ENCODE results near the gene NEO1. TPM values are rescaled to one million over a fixed set of nuclear protein-coding genes. Genes with fewer than 3 reads are reported as not detected.
"Not testable (repeated sequence)": the region's sequence is repeated elsewhere in the genome, so short reads cannot be mapped to it uniquely, and the experiment has no call there.

NEO1 gene
- total RNA-seq, 1 donor from 2014 or later = 2.3 TPM

- H3K4me1 Mint-ChIP-seq = no peaks in the 10 kb centered on the region
- DNase-seq (no peak), ATAC-seq (ENCODE audit: low read depth) (no peak)
- peaks cover 2% of the 10 kb centered on the region for H3K36me3 Mint-ChIP-seq (ENCODE audit: low read depth)
- peaks cover 5% of the 10 kb centered on the region for H3K9me3 Mint-ChIP-seq
- no peak overlapping the region for H3K27ac Mint-ChIP-seq
- intact Hi-C loops (cut with micrococcal nuclease) = no loop called here
- no peak overlapping the region for H3K4me3 Mint-ChIP-seq
- TF ChIP-seq CTCF (IDR thresholded peaks at IDR 0.05) = no peak
- peaks cover 24% of the 10 kb centered on the region for H3K27me3 Mint-ChIP-seq
- POLR2A ChIA-PET = no interaction called here
- CTCF ChIA-PET = no interaction called here
These were observed 148.1 kb downstream of the NEO1 start for GRCh38 chr15:73200339-73200738.

GRCh38 chr15:73210630-73211029, 158.4 kb downstream of the NEO1 start:
- H3K36me3 Mint-ChIP-seq (ENCODE audit: low read depth) = no peaks in the 10 kb centered on the region
- H3K9me3 Mint-ChIP-seq = peaks cover 6% of the 10 kb centered on the region
- CTCF ChIA-PET = interaction anchor here (1.1 kb wide), 1 partner anchor 31 kb away, joined by 3 read pairs; no protein-coding TSS in a partner anchor
- H3K4me1 Mint-ChIP-seq = no peaks in the 10 kb centered on the region
- peaks cover 5% of the 10 kb centered on the region for H3K27me3 Mint-ChIP-seq
- POLR2A ChIA-PET = no interaction called here
- ATAC-seq (ENCODE audit: low read depth) (no peak), DNase-seq (no peak)
- no peak overlapping the region for H3K4me3 Mint-ChIP-seq
- no peak for TF ChIP-seq CTCF (IDR thresholded peaks at IDR 0.05)
- no peak overlapping the region for H3K27ac Mint-ChIP-seq
- intact Hi-C loops (cut with micrococcal nuclease) = no loop called here

- H3K36me3 Mint-ChIP-seq (ENCODE audit: low read depth) = no peaks in the 10 kb centered on the region
- DNase-seq (no peak), ATAC-seq (ENCODE audit: low read depth) (no peak)
- intact Hi-C loops (cut with micrococcal nuclease) = no loop called here
- H3K4me3 Mint-ChIP-seq = no peak overlapping the region
- no peak for TF ChIP-seq CTCF (IDR thresholded peaks at IDR 0.05)
- H3K27ac Mint-ChIP-seq = no peak overlapping the region
- peaks cover 6% of the 10 kb centered on the region for H3K9me3 Mint-ChIP-seq
- H3K4me1 Mint-ChIP-seq = no peaks in the 10 kb centered on the region
- peaks cover 5% of the 10 kb centered on the region for H3K27me3 Mint-ChIP-seq
- POLR2A ChIA-PET = no interaction called here
- CTCF ChIA-PET = no interaction called here
These were observed 160.2 kb downstream of the NEO1 start for GRCh38 chr15:73212424-73212823.

- H3K4me3 Mint-ChIP-seq; DNase-seq; intact Hi-C loops (cut with micrococcal nuclease); POLR2A ChIA-PET; H3K36me3 Mint-ChIP-seq (ENCODE audit: low read depth); H3K9me3 Mint-ChIP-seq; ATAC-seq (ENCODE audit: low read depth); H3K4me1 Mint-ChIP-seq; H3K27ac Mint-ChIP-seq; CTCF ChIA-PET; H3K27me3 Mint-ChIP-seq: not testable (repeated sequence)
These were observed 169.2 kb downstream of the NEO1 start for GRCh38 chr15:73221450-73221849.

GRCh38 chr15:73225358-73226015, 173.2 kb downstream of the NEO1 start:
- Mint-ChIP-seq H3K36me3 (ENCODE audit: low read depth) (no peaks in the 10 kb centered on the region), H3K27me3 (peaks cover 7% of the 10 kb centered on the region), H3K27ac (no peak overlapping the region), H3K4me1 (no peaks in the 10 kb centered on the region), H3K4me3 (no peak overlapping the region), H3K9me3 (no peaks in the 10 kb centered on the region)
- no peak for ATAC-seq (ENCODE audit: low read depth)
- no peak for TF ChIP-seq CTCF (IDR thresholded peaks at IDR 0.05)
- intact Hi-C loops (cut with micrococcal nuclease) = no loop called here
- ChIA-PET POLR2A (no interaction called here), CTCF (no interaction called here)
- no peak for DNase-seq

All from activated B cell treated with CpG ODN at 0.5 μM for 24 hours (primary cell).